Measurements from ENCODE around the gene HOXA7. TPM values are rescaled to one million over a fixed set of nuclear protein-coding genes. Genes with fewer than 3 reads are reported as not detected.

HOXA7 gene
- total RNA-seq, 2 donors from 2014 or later: not detected

GRCh38 chr7:27189997-27190748 is 33.7 kb upstream of the HOXA7 start:
- Mint-ChIP-seq H3K4me1 (ENCODE audit: low read depth) (peaks cover 54% of the 10 kb centered on the region), H3K9me3 (no peaks in the 10 kb centered on the region), H3K27ac (no peak overlapping the region), H3K27me3 (ENCODE audit: low read depth) (peaks cover 93% of the 10 kb centered on the region), H3K4me3 (no peak overlapping the region), H3K36me3 (ENCODE audit: insufficient read depth in 2 of 2) (no peaks in the 10 kb centered on the region)
- DNase-seq: no peak
- no peak for ATAC-seq (replicated peaks in 1 of 2)

GRCh38 chr7:27189295-27189996 is 33.0 kb upstream of the HOXA7 start:
- H3K27me3 Mint-ChIP-seq (ENCODE audit: low read depth): peaks cover 93% of the 10 kb centered on the region
- H3K27ac Mint-ChIP-seq: no peak overlapping the region
- H3K9me3 Mint-ChIP-seq: no peaks in the 10 kb centered on the region
- DNase-seq (peak in 1 of 2 donors; percentile 1), ATAC-seq (replicated peaks in 1 of 2) (no peak)
- H3K4me1 Mint-ChIP-seq (ENCODE audit: low read depth): peaks cover 60% of the 10 kb centered on the region
- H3K36me3 Mint-ChIP-seq (ENCODE audit: insufficient read depth in 2 of 2): no peaks in the 10 kb centered on the region
- H3K4me3 Mint-ChIP-seq: peak overlapping the region; percentile 75 to 86

- peaks cover 56% of the 10 kb centered on the region for H3K4me1 Mint-ChIP-seq (ENCODE audit: low read depth)
- ATAC-seq (replicated peaks in 1 of 2): peak in 1 of 2 donors; percentile 8
- peak overlapping the region; percentile 46 for H3K27ac Mint-ChIP-seq
- H3K4me3 Mint-ChIP-seq: peak overlapping the region; percentile 75 to 86
- no peaks in the 10 kb centered on the region for H3K36me3 Mint-ChIP-seq (ENCODE audit: insufficient read depth in 2 of 2)
- no peaks in the 10 kb centered on the region for H3K9me3 Mint-ChIP-seq
- peaks cover 85% of the 10 kb centered on the region for H3K27me3 Mint-ChIP-seq (ENCODE audit: low read depth)
- peak in 1 of 2 donors; percentile 53 for DNase-seq
These were observed 32.2 kb upstream of the HOXA7 start for GRCh38 chr7:27188386-27189294.

GRCh38 chr7:27187475-27188385 is 31.3 kb upstream of the HOXA7 start:
- DNase-seq (no peak), ATAC-seq (replicated peaks in 1 of 2) (no peak)
- Mint-ChIP-seq H3K27ac (no peak overlapping the region), H3K36me3 (ENCODE audit: insufficient read depth in 2 of 2) (no peaks in the 10 kb centered on the region), H3K9me3 (no peaks in the 10 kb centered on the region), H3K4me3 (peak overlapping the region; percentile 75 to 86), H3K27me3 (ENCODE audit: low read depth) (peaks cover 83% of the 10 kb centered on the region), H3K4me1 (ENCODE audit: low read depth) (peaks cover 52% of the 10 kb centered on the region)

GRCh38 chr7:27186668-27187474 is 30.4 kb upstream of the HOXA7 start:
- Mint-ChIP-seq H3K27me3 (ENCODE audit: low read depth) (peaks cover 82% of the 10 kb centered on the region), H3K4me3 (peak overlapping the region in 1 of 2 donors; percentile 86), H3K9me3 (no peaks in the 10 kb centered on the region), H3K27ac (no peak overlapping the region), H3K36me3 (ENCODE audit: insufficient read depth in 2 of 2) (no peaks in the 10 kb centered on the region), H3K4me1 (ENCODE audit: low read depth) (peaks cover 52% of the 10 kb centered on the region)
- ATAC-seq (replicated peaks in 1 of 2) (no peak), DNase-seq (no peak)

GRCh38 chr7:27185854-27186667 is 29.6 kb upstream of the HOXA7 start:
- peak in 1 of 2 donors; percentile 1 for DNase-seq
- no peaks in the 10 kb centered on the region for H3K36me3 Mint-ChIP-seq (ENCODE audit: insufficient read depth in 2 of 2)
- H3K4me1 Mint-ChIP-seq (ENCODE audit: low read depth): peaks cover 48% of the 10 kb centered on the region
- H3K27me3 Mint-ChIP-seq (ENCODE audit: low read depth): peaks cover 78% of the 10 kb centered on the region
- H3K27ac Mint-ChIP-seq: peak overlapping the region; percentile 70
- H3K9me3 Mint-ChIP-seq: no peaks in the 10 kb centered on the region
- peak overlapping the region; percentile 79 to 85 for H3K4me3 Mint-ChIP-seq
- ATAC-seq (replicated peaks in 1 of 2): no peak

GRCh38 chr7:27185013-27185853 is 28.8 kb upstream of the HOXA7 start, which contains the start of gene HOXA11:
Gene HOXA11, minus strand, starts transcription at chr7:27185232. Its CDS starts 88 bp downstream, at chr7:27185144.
- Mint-ChIP-seq H3K9me3 (no peaks in the 10 kb centered on the region), H3K36me3 (ENCODE audit: insufficient read depth in 2 of 2) (no peaks in the 10 kb centered on the region), H3K27ac (peak within 1 kb of the TSS; percentile 70), H3K4me3 (peak within 1 kb of the TSS; percentile 79 to 85), H3K4me1 (ENCODE audit: low read depth) (peaks cover 46% of the 10 kb centered on the region), H3K27me3 (ENCODE audit: low read depth) (peaks cover 77% of the 10 kb centered on the region)
- DNase-seq (peak in 1 of 2 donors; percentile 19), ATAC-seq (replicated peaks in 1 of 2) (peak; percentile 2 to 32)

GRCh38 chr7:27184337-27185012 is 28.0 kb upstream of the HOXA7 start:
- Mint-ChIP-seq H3K27me3 (ENCODE audit: low read depth) (peaks cover 77% of the 10 kb centered on the region), H3K27ac (peak overlapping the region; percentile 24), H3K4me1 (ENCODE audit: low read depth) (peaks cover 50% of the 10 kb centered on the region), H3K9me3 (no peaks in the 10 kb centered on the region), H3K36me3 (ENCODE audit: insufficient read depth in 2 of 2) (no peaks in the 10 kb centered on the region), H3K4me3 (peak overlapping the region; percentile 79 to 85)
- DNase-seq (peak in 1 of 2 donors; percentile 55), ATAC-seq (replicated peaks in 1 of 2) (peak; percentile 48 to 56)

- Mint-ChIP-seq H3K27me3 (ENCODE audit: low read depth) (peaks cover 77% of the 10 kb centered on the region), H3K27ac (no peak overlapping the region), H3K36me3 (ENCODE audit: insufficient read depth in 2 of 2) (no peaks in the 10 kb centered on the region), H3K4me3 (peak overlapping the region; percentile 79 to 85), H3K4me1 (ENCODE audit: low read depth) (peaks cover 45% of the 10 kb centered on the region), H3K9me3 (no peaks in the 10 kb centered on the region)
- peak in 1 of 2 donors; percentile 2 for DNase-seq
- no peak for ATAC-seq (replicated peaks in 1 of 2)
These were observed 27.3 kb upstream of the HOXA7 start for GRCh38 chr7:27183682-27184336.
